Gastrocnemius medialis (tissue), 4 donors: Measurements from ENCODE around the gene BET1L.

ENCODE experiments used
- CTCF ChIP-seq, 5 experiments: fragments of 450-650 bp in 3 of 5; fragments of 200-600 bp in 2 of 5; sonication (generic) in 2 of 5; IDR thresholded peaks in 4 of 5; conservative IDR thresholded peaks in 1 of 5; 1 replicate in 4 of 5; 2 replicates in 1 of 5; pipeline ENCODE4 v1.5.1; 2016 to 2019; ENCODE audit warnings: antibody characterized with exemption in 5 of 5, mild to moderate bottlenecking in 3 of 5, moderate library complexity in 3 of 5
- POLR2A ChIP-seq, 2 donors: fragments of 450-650 bp; IDR thresholded peaks; one replicate each; pipeline ENCODE4 v1.6.1; 2017; ENCODE audit warnings: antibody characterized with exemption in 2 of 2, mild to moderate bottlenecking in 2 of 2, moderate library complexity in 2 of 2

- TF ChIP-seq POLR2A (IDR thresholded peaks at IDR 0.05) (no peak), CTCF (IDR thresholded peaks at IDR 0.05 in 4 of 5, conservative IDR thresholded peaks at IDR 0.05 in 1 of 5) (no peak)
These were observed 33.1 kb upstream of the BET1L start for GRCh38 chr11:240315-240714.
